GM12878 (cell line): ENCODE results near the gene KIF26A. TPM values are rescaled to one million over a fixed set of nuclear protein-coding genes. Genes with fewer than 3 reads are reported as not detected.

Experiments used
- ATAC-seq: fragments of 200-7000 bp; cut with Tn5 transposase; 3 replicates; pipeline ENCODE4 v1.9.1; 2020; ENCODE audit warnings: mild to moderate bottlenecking, moderate library complexity
- BruUV-seq: library from RNA; stranded (reverse); fragments of 400-500 nt; replicated peaks from 2 replicates; lab custom pipeline; 2021; lab: Mats Ljungman, UMichigan
- CTCF ChIA-PET: fragments of 300-600 bp; sonication (Branson Sonifier 250); formaldehyde crosslinking; extraction: SDS; loops from one replicate; lab custom pipeline; 2021; ENCODE audit warnings: inconsistent platforms; lab: Yijun Ruan, JAX
- POLR2A ChIA-PET: fragments of 350-600 bp; formaldehyde crosslinking; extraction: SDS; loops from one replicate; lab custom pipeline; 2021; ENCODE audit warnings: inconsistent platforms; lab: Charles Lee
- RAD21 ChIA-PET: fragments of 300-600 bp; sonication (Branson Sonifier 250); formaldehyde crosslinking; loops from one replicate; lab custom pipeline; 2023; ENCODE audit warnings: antibody characterized with exemption; ENCODE audit not compliant: unreplicated experiment; lab: Charles Lee
- SMC1A ChIA-PET: fragments of 300-600 bp; sonication (Branson Sonifier 250); formaldehyde crosslinking; loops from one replicate; lab custom pipeline; 2023; ENCODE audit not compliant: unreplicated experiment, uncharacterized antibody; lab: Charles Lee
- DNase-seq: peaks from one replicate; pipeline ENCODE4 v3.0.0-alpha.2; 2011; ENCODE audit warnings: low read depth, low spot score
- FAIRE-seq: peaks from 3 replicates; lab custom pipeline; 2011; peaks lifted over from hg19 to GRCh38; lab: Jason Lieb, UNC
- H2AFZ ChIP-seq: 2 replicates; pipeline ENCODE4 v1.6.0; 2011; ENCODE audit warnings: low read depth, low read length, control low read depth; ENCODE audit not compliant: control insufficient read depth
- H3K27ac ChIP-seq: 2 replicates; pipeline ENCODE4 v1.5.1; 2011; ENCODE audit warnings: control low read depth; ENCODE audit not compliant: control insufficient read depth, insufficient read depth
- H3K27me3 ChIP-seq, 2 experiments: replicated peaks in 1 of 2; 2 replicates each; pipeline versions ENCODE4 v1.6.0 to v1.6.1; 2011; ENCODE audit warnings: low read length in 1 of 2; ENCODE audit not compliant: control insufficient read depth in 2 of 2, insufficient read depth in 2 of 2
- H3K36me3 ChIP-seq, 2 experiments: 2 replicates each; pipeline ENCODE4 v1.5.1; 2011; ENCODE audit warnings: low read length in 1 of 2; ENCODE audit not compliant: control insufficient read depth in 2 of 2, insufficient read depth in 2 of 2
- H3K4me1 ChIP-seq: 2 replicates; pipeline ENCODE4 v1.6.1; 2011; ENCODE audit warnings: mild to moderate bottlenecking, low read length, moderate library complexity, mixed read lengths; ENCODE audit not compliant: control insufficient read depth, insufficient read depth
- H3K4me2 ChIP-seq: 2 replicates; pipeline ENCODE4 v1.6.0; 2011; ENCODE audit warnings: control low read depth; ENCODE audit not compliant: control insufficient read depth, insufficient read depth
- H3K4me3 ChIP-seq: fragments of 200-600 bp; sonication (generic); 2 replicates; pipeline ENCODE4 v1.5.1; 2016
- H3K79me2 ChIP-seq: 2 replicates; pipeline ENCODE4 v1.6.0; 2011; ENCODE audit warnings: low read length; ENCODE audit not compliant: control insufficient read depth, insufficient read depth
- H3K9ac ChIP-seq: 2 replicates; pipeline ENCODE4 v1.8.0; 2011; ENCODE audit warnings: low read length, control low read depth, mixed read lengths; ENCODE audit not compliant: control insufficient read depth, insufficient read depth
- H3K9me3 ChIP-seq: replicated peaks from 3 replicates; pipeline ENCODE4 v1.5.1; 2011; ENCODE audit warnings: mild to moderate bottlenecking, low read length; ENCODE audit not compliant: control insufficient read depth, insufficient read depth
- H4K20me1 ChIP-seq: 2 replicates; pipeline ENCODE4 v1.6.0; 2011; ENCODE audit not compliant: control insufficient read depth, insufficient read depth
- BHLHE40 ChIP-seq, 2 experiments: fragments of 450-650 bp in 1 of 2; IDR thresholded peaks; 2 replicates each; pipeline ENCODE4 v1.6.1; 2011 to 2017; ENCODE audit warnings: low read depth in 2 of 2, borderline replicate concordance in 1 of 2, improper control_type of control experiment in 1 of 2, low read length in 1 of 2, mild to moderate bottlenecking in 1 of 2
- BMI1 ChIP-seq: fragments of 450-650 bp; IDR thresholded peaks from 2 replicates; pipeline ENCODE4 v1.6.1; 2016; ENCODE audit warnings: mild to moderate bottlenecking, moderate library complexity, borderline replicate concordance
- CREB1 ChIP-seq: IDR thresholded peaks from 2 replicates; pipeline ENCODE4 v1.6.1; 2012; ENCODE audit warnings: low read depth, mild to moderate bottlenecking, inconsistent platforms
- CREM ChIP-seq: IDR thresholded peaks from 2 replicates; pipeline ENCODE4 v1.6.1; 2014; ENCODE audit warnings: antibody characterized with exemption, low read depth
- IRF4 ChIP-seq: IDR thresholded peaks from 2 replicates; pipeline ENCODE4 v1.6.1; 2011; ENCODE audit warnings: low read depth, low read length
- JUNB ChIP-seq: IDR thresholded peaks from 2 replicates; pipeline ENCODE4 v1.6.1; 2016; ENCODE audit warnings: antibody characterized with exemption, mild to moderate bottlenecking
- NBN ChIP-seq: fragments of 450-650 bp; IDR thresholded peaks from 2 replicates; pipeline ENCODE4 v1.6.1; 2016
- NR2C2 ChIP-seq: IDR thresholded peaks from 2 replicates; pipeline ENCODE4 v1.6.1; 2011; ENCODE audit warnings: borderline replicate concordance, low read depth; ENCODE audit not compliant: control insufficient read depth, insufficient read length
- PBX3 ChIP-seq: IDR thresholded peaks from 2 replicates; pipeline ENCODE4 v1.6.1; 2011; ENCODE audit warnings: mild to moderate bottlenecking, low read depth, low read length, moderate library complexity; ENCODE audit not compliant: insufficient replicate concordance
- PML ChIP-seq: IDR thresholded peaks from 2 replicates; pipeline ENCODE4 v1.6.1; 2012; ENCODE audit warnings: low read length, inconsistent platforms
- POLR2A ChIP-seq: IDR thresholded peaks from 2 replicates; pipeline ENCODE4 v1.6.1; 2011; ENCODE audit warnings: low read depth, mild to moderate bottlenecking, low read length
- RAD51 ChIP-seq: fragments of 450-650 bp; IDR thresholded peaks from 2 replicates; pipeline ENCODE4 v1.6.1; 2016; ENCODE audit warnings: moderate library complexity, mild to moderate bottlenecking, inconsistent platforms
- RB1 ChIP-seq: fragments of 450-650 bp; formaldehyde crosslinking; IDR thresholded peaks from 2 replicates; pipeline ENCODE4 v1.6.1; 2017; ENCODE audit warnings: mild to moderate bottlenecking, borderline replicate concordance
- SMAD5 ChIP-seq: IDR thresholded peaks from 2 replicates; pipeline ENCODE4 v1.6.1; 2016; ENCODE audit warnings: antibody characterized with exemption, low read depth
- SREBF1 ChIP-seq: IDR thresholded peaks from 2 replicates; pipeline ENCODE4 v1.6.1; 2012; ENCODE audit warnings: mild to moderate bottlenecking, low read length
- YY1 ChIP-seq: IDR thresholded peaks from 2 replicates; pipeline ENCODE4 v1.6.1; 2011; ENCODE audit warnings: low read depth, mild to moderate bottlenecking, low read length
- ZBTB11 ChIP-seq: fragments of 450-650 bp; formaldehyde crosslinking; IDR thresholded peaks from 2 replicates; pipeline ENCODE4 v1.5.0; 2022; ENCODE audit warnings: mild to moderate bottlenecking, missing genetic modification characterization
- ZNF217 ChIP-seq: fragments of 450-650 bp; IDR thresholded peaks from 2 replicates; pipeline ENCODE4 v1.6.1; 2017; ENCODE audit warnings: antibody characterized with exemption, mild to moderate bottlenecking
- WGBS: methylation state at CpG from one replicate; pipeline ENCODE4 v1.1.6; 2016; ENCODE audit warnings: low lambda C conversion rate; ENCODE audit not compliant: insufficient replicate concordance, insufficient coverage; ENCODE audit errors: missing lambda C conversion rate; 5-methylcytosine and 5-hydroxymethylcytosine counted together
- in situ Hi-C: fragments of 300-500 bp; cut with MboI; formaldehyde crosslinking; loops from 9 replicates; pipeline ENCODE4 v1.14.3; 2018; ENCODE audit warnings: mixed read lengths
- intact Hi-C: fragments of 100-400 bp; cut with micrococcal nuclease; formaldehyde crosslinking; loops from one replicate; pipeline ENCODE4 v1.14.2; 2022; ENCODE audit not compliant: unreplicated experiment
- polyA plus RNA-seq, 11 experiments: library from polyadenylated mRNA; depleted of rRNA in 4 of 11; unstranded in 6 of 11; stranded (reverse) in 5 of 11; fragments of >200 nt; fragmentation: Nextera tagmentation in 4 of 11; fragmentation: Illumina TruSeq in 1 of 11; extraction: Ambion mirVana in 4 of 11; extraction: Trizol in 1 of 11; gene quantifications; 1 replicate in 1 of 11; 2 replicates in 10 of 11; pipeline versions ENCODE4 v1.2.1 to v1.2.3, GENCODE V29; 2011 to 2016; ENCODE audit warnings: inconsistent platforms in 2 of 11, missing spikeins in 2 of 11, low read depth in 1 of 11
- total RNA-seq, 4 experiments: library from RNA; depleted of rRNA in 3 of 4; stranded (reverse); fragments of >200 nt in 3 of 4; fragmentation: Illumina TruSeq in 1 of 4; extraction: Trizol in 1 of 4; gene quantifications; 2 replicates each; pipeline versions ENCODE4 v1.2.1 to v1.2.3, GENCODE V29; 2013 to 2021

The KIF26A gene
- total and polyA plus RNA-seq, 10 of the 15 experiments (the other 5 are each of a cell fraction or from before 2014, with no cell fraction given), result 0.05 TPM; not detected in 9

- no peak overlapping the region for H3K9ac ChIP-seq
- H3K27ac ChIP-seq, result no peak overlapping the region
- no peak overlapping the region for H2AFZ ChIP-seq
- no peak overlapping the region for H3K4me2 ChIP-seq
- H3K4me3 ChIP-seq, result no peak overlapping the region
- CTCF ChIA-PET, result no interaction called here
- DNase-seq (no peak), ATAC-seq (no peak), FAIRE-seq (no peak)
- in situ Hi-C loops, result no loop called here
- BruUV-seq, result no TSS peak
- POLR2A ChIA-PET, result no interaction called here
- WGBS, result 42% methylated on average over 22 of the region's 22 CpGs
- no peaks in the 10 kb centered on the region for H3K79me2 ChIP-seq
- TF ChIP-seq BHLHE40 (IDR thresholded peaks at IDR 0.05; ENCODE audit: borderline replicate concordance in 1 of 2, low read depth in 2 of 2, low read length in 1 of 2) (no peak), YY1 (no peak), PBX3 (no peak), RAD51 (no peak), POLR2A (no peak), CREB1 (no peak), NBN (no peak), SREBF1 (no peak), PML (no peak), NR2C2 (no peak), ZNF217 (no peak), RB1 (no peak), ZBTB11 (CRISPR knock-in tag) (no peak), BMI1 (no peak), SMAD5 (no peak), CREM (no peak), JUNB (no peak), IRF4 (no peak)
- no peaks in the 10 kb centered on the region; a peak in 1 of 4 replicates for H3K27me3 ChIP-seq
- no peaks in the 10 kb centered on the region for H3K9me3 ChIP-seq
- no peaks in the 10 kb centered on the region for H3K36me3 ChIP-seq
- intact Hi-C loops, result no loop called here
- no peaks in the 10 kb centered on the region for H3K4me1 ChIP-seq
- H4K20me1 ChIP-seq, result no peaks in the 10 kb centered on the region; the same call in 1 of the 2 replicates
- SMC1A ChIA-PET, result no interaction called here
- RAD21 ChIA-PET, result no interaction called here
Observed at GRCh38 chr14:104218361-104219180, 80.2 kb downstream of the KIF26A start.
